MCF 10A (cell line): ENCODE results near the gene COQ8A. TPM values are rescaled to one million over a fixed set of nuclear protein-coding genes. Genes with fewer than 3 reads are reported as not detected.

Experiments used
- BruUV-seq: library from RNA; stranded (reverse); fragments of 400-500 nt; replicated peaks from 2 replicates; lab custom pipeline; 2021; lab: Mats Ljungman, UMichigan
- CTCF ChIA-PET: fragments of 300-600 bp; sonication (Branson Sonifier 250); formaldehyde crosslinking; extraction: SDS; loops from one replicate; lab custom pipeline; 2021; ENCODE audit warnings: antibody characterized with exemption, inconsistent platforms; lab: Yijun Ruan, JAX
- POLR2A ChIA-PET: fragments of 300-600, 350-650 bp; sonication (Branson Sonifier 250); formaldehyde crosslinking; extraction: SDS; loops from one replicate; lab custom pipeline; 2020; ENCODE audit warnings: antibody characterized with exemption, inconsistent platforms; lab: Yijun Ruan, JAX
- DNase-seq: peaks from one replicate; pipeline ENCODE4 v3.0.0-alpha.2; 2018; ENCODE audit not compliant: unreplicated experiment
- H3K27ac Mint-ChIP-seq: one replicate; pipeline ENCODE4 v1.8.0; 2022; ENCODE audit warnings: mild to moderate bottlenecking, low read depth, mixed read lengths; ENCODE audit not compliant: unreplicated experiment
- H3K27me3 Mint-ChIP-seq: one replicate; pipeline ENCODE4 v1.8.0; 2022; ENCODE audit warnings: mixed read lengths; ENCODE audit not compliant: insufficient read depth, unreplicated experiment
- H3K36me3 Mint-ChIP-seq: one replicate; pipeline ENCODE4 v1.8.0; 2022; ENCODE audit warnings: mild to moderate bottlenecking, moderate library complexity, mixed read lengths; ENCODE audit not compliant: insufficient read depth, unreplicated experiment
- H3K4me1 Mint-ChIP-seq: one replicate; pipeline ENCODE4 v1.8.0; 2022; ENCODE audit warnings: mixed read lengths; ENCODE audit not compliant: insufficient read depth, unreplicated experiment
- H3K4me3 Mint-ChIP-seq: one replicate; pipeline ENCODE4 v1.8.0; 2022; ENCODE audit warnings: mild to moderate bottlenecking, moderate library complexity, mixed read lengths; ENCODE audit not compliant: unreplicated experiment
- H3K9me3 Mint-ChIP-seq: one replicate; pipeline ENCODE4 v1.8.0; 2022; ENCODE audit warnings: mixed read lengths; ENCODE audit not compliant: unreplicated experiment
- intact Hi-C: fragments of 100-400 bp; cut with micrococcal nuclease; formaldehyde crosslinking; loops from 2 replicates; pipeline ENCODE4 v1.14.1; 2022
- total RNA-seq: library from RNA; stranded (reverse); gene quantifications from 2 replicates; pipeline ENCODE4 v1.2.3, GENCODE V29; 2022
- TF ChIP-seq, protein P1 (sequence below): fragments of 200-600 bp; IDR thresholded peaks from one replicate; pipeline ENCODE4 v1.8.0; 2022; ENCODE audit warnings: antibody characterized with exemption, mild to moderate bottlenecking; ENCODE audit not compliant: unreplicated experiment

The COQ8A gene
- total RNA-seq, 1 experiment from 2014 or later, result 26.4 TPM

DNA sequence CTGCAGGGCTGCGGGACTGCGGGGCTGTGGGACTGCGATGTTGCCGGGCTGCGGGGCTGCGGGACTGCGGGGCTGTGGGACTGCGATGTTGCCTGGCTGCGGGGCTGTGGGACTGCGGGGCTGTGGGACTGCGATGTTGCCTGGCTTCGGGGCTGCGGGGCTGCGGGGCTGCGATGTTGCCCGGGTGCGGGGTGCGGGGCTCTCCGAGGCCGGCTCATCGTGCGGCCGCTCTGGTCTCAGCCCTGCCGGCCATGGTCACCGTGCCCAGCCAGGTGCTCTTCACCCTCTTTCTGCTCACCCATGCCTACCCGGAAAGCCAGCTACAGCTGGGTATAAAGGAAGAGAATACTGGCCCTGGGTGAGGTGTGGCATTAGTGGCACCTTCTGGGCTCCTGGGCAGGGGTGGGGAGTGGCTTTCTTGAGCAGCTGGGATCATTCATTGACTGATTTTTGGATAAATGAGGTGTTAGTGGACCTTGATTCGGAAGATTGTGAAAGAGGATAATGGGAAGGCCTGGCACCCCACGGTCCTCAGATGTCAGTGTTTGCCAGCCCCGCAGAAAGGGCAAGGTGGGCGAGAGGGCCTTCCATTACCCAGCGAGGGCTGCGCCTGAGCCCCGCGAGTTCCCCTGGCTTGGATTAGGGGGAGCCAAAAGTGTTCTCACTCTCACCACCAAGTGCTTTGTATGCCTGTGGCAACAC is 36.3 kb downstream of the COQ8A start:
- BruUV-seq, result no TSS peak
- Mint-ChIP-seq H3K9me3 (peaks cover 10% of the 10 kb centered on the region), H3K27me3 (no peaks in the 10 kb centered on the region), H3K4me3 (no peak overlapping the region), H3K27ac (no peak overlapping the region), H3K4me1 (peaks cover 24% of the 10 kb centered on the region), H3K36me3 (peaks cover 48% of the 10 kb centered on the region)
- ChIA-PET POLR2A (no interaction called here), CTCF (no interaction called here)
- intact Hi-C loops, result no loop called here
- TF ChIP-seq, protein P1, sequence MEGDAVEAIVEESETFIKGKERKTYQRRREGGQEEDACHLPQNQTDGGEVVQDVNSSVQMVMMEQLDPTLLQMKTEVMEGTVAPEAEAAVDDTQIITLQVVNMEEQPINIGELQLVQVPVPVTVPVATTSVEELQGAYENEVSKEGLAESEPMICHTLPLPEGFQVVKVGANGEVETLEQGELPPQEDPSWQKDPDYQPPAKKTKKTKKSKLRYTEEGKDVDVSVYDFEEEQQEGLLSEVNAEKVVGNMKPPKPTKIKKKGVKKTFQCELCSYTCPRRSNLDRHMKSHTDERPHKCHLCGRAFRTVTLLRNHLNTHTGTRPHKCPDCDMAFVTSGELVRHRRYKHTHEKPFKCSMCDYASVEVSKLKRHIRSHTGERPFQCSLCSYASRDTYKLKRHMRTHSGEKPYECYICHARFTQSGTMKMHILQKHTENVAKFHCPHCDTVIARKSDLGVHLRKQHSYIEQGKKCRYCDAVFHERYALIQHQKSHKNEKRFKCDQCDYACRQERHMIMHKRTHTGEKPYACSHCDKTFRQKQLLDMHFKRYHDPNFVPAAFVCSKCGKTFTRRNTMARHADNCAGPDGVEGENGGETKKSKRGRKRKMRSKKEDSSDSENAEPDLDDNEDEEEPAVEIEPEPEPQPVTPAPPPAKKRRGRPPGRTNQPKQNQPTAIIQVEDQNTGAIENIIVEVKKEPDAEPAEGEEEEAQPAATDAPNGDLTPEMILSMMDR, result no peak
- no peak for DNase-seq

DNA sequence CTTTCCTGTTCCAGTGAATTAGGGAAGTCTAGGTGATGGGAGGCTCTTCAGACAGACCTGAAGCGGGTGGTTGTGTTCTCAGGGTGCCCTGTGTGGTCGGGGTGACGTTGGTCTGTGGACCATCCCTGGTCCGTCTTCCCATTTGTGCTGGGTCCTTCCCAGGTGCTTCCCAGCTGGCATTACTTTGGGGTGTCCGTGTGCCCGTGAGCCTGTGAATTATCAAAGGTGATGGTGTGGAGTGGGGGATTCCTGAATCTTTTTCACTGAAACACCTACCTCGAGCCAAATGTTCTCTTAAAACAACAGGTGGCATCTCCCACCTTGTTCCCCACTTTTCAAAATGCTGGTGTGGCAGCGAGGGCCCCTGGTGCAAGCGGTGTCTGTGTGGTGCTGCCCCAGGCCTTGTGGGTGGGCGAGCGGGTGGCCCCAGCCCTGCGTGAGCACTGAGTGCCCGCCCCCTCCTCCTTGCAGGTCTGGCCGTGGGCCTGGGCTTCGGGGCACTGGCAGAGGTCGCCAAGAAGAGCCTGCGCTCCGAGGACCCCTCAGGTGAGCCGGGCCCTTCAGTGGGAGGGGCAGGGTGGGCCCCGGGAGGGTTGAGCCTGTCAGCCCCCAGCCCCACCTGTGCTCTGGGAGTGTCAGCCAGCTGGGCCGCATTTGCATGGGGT is 37.0 kb downstream of the COQ8A start:
- BruUV-seq, result no TSS peak
- Mint-ChIP-seq H3K4me1 (peaks cover 24% of the 10 kb centered on the region), H3K27ac (no peak overlapping the region), H3K9me3 (peaks cover 3% of the 10 kb centered on the region), H3K4me3 (no peak overlapping the region), H3K36me3 (peaks cover 48% of the 10 kb centered on the region), H3K27me3 (no peaks in the 10 kb centered on the region)
- DNase-seq, result no peak
- ChIA-PET POLR2A (no interaction called here), CTCF (no interaction called here)
- intact Hi-C loops, result no loop called here
- TF ChIP-seq, protein P1, result no peak

GRCh38 chr1:226977643-226978431 is 37.7 kb downstream of the COQ8A start:
- H3K4me1 Mint-ChIP-seq, result peaks cover 23% of the 10 kb centered on the region
- ChIA-PET POLR2A (no interaction called here), CTCF (no interaction called here)
- intact Hi-C loops, result no loop called here
- no TSS peak for BruUV-seq
- H3K27me3 Mint-ChIP-seq, result no peaks in the 10 kb centered on the region
- no peak for DNase-seq
- TF ChIP-seq, protein P1, result no peak
- H3K9me3 Mint-ChIP-seq, result no peaks in the 10 kb centered on the region
- no peak overlapping the region for H3K4me3 Mint-ChIP-seq
- no peak overlapping the region for H3K27ac Mint-ChIP-seq
- peaks cover 52% of the 10 kb centered on the region for H3K36me3 Mint-ChIP-seq
